Stimulated activated CD4-positive, alpha-beta T cell treated with anti-CD3 and anti-CD28 coated beads, Interleukin-4, amount 100 ng/mL, for 1 hour (primary cell): ENCODE measurements around the gene CXCL12.

Source experiments
- DNase-seq: peaks from one replicate; pipeline ENCODE4 v3.0.0-alpha.2; 2020

Gene CXCL12

DNA sequence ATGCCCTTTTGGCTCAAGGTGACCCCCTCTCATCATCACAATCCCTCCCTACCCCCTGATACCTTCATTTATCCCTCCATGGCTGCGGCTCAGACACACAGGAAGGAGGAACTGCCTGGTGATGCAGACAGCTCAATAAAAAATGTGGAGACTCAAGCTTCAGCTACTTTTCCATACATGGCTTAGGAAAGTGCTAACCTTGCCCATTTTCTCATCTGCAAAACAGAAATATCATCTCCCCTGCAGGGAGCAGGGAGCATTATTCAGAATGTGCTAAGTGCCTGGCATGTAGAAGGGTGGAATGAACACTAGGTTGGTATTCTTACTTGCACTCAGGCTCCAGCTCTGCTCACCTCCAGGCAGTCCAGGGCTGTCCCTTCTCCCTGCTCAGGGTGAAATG lies 23.8 kb downstream of the CXCL12 start:
- DNase-seq, result no peak

DNA sequence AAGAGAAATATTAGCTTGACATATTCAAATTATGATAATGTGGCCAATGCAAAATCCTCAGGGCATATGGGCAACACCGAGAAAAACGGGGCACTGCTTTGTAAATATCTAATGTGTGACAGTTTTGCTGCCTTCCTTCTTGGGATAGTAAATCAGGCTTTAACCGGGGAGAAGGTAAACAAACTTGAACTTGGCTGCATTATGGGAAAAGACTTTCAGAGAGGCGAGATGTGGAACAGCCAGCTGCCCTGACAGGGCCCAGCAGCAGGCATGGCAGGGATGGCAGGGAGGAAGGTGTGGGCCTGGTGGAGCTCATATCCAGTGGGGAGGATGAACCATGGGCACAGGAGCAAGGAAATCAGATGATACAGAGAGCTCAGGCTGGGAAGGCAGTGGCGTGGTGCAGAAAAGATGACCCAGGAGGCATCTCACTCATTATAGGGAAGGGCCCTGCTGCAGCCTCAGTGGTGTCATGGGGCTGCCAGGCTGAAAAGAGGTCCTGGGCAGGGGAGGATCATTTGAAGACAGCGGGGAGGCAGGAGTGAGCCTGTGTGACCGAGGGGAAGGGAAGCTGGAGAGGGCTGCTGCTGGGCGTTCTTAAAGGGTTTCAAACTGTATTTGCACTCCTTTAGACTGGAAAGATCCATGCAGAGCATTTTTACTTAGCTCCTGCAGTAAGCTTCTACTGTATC lies 26.7 kb downstream of the CXCL12 start:
- DNase-seq, result no peak

DNA sequence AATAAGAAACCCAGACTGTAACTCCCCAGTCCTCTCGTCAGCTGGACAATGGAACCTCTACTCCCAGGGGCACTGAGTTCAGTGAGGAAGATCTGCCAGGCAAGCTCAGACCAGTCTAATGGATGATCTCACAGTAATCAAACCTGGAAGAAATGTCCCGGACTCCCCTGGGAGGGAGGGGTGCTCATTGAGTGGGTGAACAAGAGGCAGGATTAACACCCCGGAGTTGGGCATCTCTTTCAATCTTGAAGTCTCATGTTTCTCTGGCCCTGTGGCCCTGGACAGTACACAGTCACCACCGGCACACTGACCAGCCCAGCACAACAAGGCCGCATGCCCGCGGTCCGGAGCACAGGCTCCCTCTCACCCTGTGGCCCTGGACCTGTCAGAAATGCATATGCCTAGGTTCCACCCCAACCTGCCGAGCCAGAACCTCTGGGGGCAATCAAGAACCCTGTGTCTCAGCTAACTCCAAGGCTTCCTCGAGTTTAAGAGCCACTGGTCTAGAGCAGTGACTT lies 27.8 kb downstream of the CXCL12 start:
- DNase-seq, result no peak

DNA sequence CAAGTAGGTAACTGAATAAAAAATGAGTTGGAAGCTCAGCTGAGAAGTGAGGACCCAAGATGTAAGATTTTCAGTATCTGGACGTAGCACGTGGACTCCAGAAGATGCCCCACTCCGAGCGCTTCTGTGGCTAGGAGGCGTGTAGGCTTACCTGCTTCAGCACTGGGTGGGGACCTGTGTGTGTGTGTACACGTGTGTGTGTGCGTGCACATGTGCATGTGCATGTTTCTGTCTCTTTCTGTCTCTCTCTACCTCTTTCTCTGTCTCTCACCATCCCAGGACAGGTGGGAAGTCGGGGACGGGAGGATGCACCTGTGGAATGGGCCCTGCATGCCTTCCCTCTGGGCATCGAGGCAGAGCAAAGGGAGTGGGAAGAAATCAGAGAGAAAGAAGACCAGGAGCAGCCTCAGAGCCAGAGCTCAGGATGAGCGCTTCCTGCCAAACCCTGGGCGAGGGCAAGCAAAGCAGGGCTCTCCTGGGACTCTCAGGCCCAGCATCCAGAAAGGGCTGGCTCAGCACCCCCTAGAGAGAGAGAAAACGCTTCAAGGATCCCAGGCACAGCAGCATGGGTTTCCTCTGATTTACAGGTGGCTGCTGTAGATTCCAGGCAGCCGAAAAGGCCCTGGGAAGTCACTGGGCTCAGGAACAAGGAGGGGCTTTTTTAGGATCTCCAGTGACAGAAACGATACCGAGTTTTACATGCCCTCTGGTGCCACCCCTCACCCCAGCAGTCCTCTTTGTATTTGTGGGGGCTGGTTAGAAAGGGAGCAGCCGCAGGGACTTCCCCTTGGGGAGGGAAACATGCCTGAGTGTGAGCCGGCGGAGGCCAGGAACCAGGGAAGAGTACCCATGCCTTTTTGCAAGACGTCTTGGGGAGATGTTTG lies 28.5 kb downstream of the CXCL12 start:
- no peak for DNase-seq

DNA sequence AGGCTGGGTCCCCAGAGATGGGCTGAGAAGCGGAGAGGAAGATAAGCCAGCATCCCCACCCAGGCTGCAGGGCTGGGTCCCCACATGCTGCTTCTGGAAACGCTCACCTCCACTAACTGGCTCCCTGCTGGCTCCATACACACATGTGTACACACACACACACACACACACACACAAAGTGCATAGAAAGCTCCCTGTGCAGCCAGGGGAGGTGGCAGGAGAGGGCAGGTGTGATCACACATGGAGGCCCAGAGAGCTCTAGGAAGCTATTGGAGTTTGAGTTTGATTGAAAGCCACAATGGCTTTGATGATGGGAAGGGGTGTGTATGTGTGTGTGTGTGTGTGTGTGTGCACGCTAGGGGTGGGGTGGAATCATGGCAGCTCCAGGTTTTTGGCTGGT lies 29.3 kb downstream of the CXCL12 start:
- DNase-seq, result no peak

DNA sequence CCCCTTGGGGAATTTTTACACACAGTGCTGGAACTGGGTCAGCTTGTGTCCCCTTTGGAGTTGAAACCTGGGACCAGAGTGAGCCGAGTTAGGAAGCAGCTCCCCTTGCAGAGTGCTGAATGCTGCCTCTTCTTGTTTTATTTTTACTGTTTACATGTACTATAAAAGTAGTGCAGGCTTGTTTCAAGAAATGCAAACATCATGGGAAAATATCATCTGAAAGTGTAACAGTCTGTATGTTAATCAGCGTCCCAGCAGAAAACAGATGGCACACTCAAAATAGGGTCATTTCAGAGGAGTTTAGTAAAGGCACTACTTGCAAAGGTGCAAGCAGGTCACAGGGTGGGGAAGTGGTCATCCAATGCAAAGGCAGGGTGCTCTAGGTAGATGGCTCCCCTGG lies 30.1 kb downstream of the CXCL12 start:
- DNase-seq, result no peak

DNA sequence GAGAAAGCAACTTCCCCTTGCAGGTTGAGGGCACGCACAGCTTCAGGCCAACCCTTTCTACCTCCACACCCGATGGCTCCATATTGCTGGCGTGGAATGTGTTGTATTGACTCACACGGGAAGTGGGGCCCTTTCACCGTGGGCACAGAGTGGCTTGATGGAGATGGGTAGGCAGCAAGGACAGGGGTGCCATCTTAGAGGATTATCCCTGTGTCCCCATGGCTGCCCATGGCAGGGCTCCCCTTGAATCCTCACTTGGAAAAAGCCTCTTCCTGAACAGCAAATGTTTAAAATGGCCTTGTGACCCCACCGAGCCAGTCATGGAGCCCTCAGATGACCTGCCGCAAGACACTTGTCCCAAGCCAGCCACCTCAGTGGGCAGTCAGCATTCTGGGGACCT lies 31.2 kb downstream of the CXCL12 start:
- no peak for DNase-seq

DNA sequence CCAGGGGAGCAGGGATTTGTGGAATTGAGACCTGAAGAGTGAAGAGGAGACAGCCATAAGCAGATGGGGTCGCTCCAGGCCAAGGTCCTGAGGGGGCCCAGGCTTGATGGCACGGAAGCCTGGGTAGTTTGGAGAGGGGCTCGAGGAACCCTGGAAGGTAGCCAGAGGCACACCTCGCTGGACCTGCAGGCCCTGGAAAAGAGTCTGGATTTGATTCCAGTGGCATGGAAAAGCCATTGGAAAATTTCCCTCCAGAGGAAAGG lies 31.8 kb downstream of the CXCL12 start:
- DNase-seq, result no peak

DNA sequence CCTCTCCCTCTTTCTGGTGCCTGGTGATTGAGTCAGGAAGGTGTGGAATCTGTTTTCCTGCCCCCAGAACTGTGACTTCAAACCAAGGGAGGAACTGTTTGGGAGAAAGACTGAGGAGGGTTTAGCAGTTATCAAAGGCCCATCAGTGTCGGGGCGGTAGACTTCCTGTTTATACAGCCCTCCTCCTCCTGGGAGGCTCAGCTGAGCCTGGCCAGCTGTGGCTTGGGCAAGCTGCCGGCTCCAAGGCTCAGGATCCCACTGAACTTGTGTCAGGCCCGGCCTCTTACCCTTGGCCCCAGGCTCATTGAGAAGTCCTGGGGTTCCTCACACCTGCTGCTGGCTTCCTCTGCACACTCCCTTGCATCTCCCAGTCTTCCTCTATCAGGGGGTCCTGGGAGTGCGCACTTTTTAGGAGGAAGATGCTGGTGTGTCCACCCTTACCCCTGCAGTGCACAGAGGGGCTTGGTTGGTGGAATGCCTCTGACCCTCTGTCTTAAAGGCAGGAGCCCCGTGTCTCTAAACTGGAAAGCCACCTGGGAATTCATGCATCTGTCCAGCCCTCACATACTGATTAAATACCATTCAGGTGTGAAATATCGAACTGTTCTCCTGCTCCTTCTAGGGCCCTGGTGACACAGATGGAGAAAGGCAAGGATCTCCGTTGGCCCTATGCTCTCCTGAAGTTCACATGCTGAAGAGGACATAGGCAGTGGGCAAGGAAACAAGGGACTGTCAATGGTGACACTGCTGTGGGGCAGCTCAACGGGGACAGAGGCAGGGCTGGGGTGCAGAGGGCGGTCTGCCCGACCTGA lies 32.4 kb downstream of the CXCL12 start:
- DNase-seq, result no peak

DNA sequence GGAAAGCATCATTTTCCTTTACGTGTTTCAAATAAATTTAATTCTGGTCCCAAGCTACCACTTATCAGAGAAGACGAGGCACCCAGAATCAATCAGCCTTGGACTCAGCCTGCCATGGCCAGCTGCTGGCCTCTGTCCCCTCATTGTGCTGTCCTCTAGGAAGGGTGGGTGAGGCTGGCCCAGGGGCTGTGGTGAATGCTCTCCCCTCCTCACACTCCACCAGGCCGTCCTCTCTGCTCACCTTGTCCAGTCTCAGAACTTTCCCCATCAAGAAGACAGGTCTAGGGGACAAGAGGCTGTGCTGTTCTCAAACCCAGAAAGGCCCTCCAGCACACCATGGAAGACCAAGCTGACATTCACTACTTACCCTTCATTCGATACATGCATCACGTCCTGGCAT lies 36.4 kb downstream of the CXCL12 start:
- no peak for DNase-seq

DNA sequence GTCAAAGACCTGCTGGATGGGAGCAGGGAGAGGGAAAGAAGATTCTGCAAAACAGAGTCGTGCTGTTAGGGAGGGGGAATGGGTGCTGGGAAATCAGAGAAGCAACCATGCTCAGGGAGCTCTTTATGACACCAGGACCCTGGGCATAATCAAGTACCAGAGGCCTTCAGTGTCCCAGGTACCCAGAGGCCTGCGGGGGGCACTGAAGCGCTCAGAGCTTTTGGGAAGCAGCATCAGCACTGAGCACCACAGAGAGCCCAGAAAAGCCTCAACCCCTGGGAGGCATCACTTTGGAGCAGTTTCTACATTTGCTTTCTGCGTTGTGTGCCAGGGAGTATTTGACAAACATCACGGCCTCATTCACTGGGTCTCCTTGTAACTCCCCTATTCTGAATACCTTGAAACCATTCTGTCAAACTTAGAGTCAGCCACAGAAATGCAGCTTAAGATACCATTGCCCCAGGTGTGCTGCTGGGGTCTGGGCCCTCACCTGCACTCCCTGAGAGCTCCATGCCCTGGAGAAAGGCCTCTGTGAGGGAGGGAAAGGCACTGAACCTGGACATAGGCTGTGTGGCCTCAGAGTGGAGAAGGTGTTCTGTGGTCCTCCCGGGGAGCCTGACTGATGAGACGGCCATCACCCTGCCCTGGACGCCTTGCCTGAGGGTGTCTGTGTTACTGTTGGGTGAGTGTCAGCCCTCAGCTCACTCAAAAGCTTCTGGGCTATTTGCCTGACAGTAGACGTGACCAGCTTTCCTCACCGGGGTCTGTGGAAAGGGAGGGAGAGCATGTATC lies 37.1 kb downstream of the CXCL12 start:
- no peak for DNase-seq

DNA sequence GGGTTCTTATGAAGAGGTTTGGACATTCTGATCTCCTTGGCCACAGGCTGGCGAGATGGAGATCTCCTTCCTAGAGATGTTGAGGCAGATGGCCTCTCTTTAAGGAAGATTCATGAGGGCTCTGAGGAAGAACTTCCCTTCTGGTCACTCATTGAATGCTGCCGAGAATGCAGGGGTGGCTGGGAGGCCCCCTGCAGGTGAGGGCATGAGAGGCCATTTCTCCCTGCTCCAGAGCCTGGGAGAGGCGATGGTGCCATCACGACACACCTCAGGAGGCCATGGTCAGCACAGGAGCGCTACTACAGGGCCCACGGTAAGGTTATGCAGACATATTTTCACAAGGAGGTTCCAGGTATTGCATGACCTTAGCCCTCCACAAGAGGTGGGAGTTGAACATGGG lies 40.2 kb downstream of the CXCL12 start:
- DNase-seq, result no peak

DNA sequence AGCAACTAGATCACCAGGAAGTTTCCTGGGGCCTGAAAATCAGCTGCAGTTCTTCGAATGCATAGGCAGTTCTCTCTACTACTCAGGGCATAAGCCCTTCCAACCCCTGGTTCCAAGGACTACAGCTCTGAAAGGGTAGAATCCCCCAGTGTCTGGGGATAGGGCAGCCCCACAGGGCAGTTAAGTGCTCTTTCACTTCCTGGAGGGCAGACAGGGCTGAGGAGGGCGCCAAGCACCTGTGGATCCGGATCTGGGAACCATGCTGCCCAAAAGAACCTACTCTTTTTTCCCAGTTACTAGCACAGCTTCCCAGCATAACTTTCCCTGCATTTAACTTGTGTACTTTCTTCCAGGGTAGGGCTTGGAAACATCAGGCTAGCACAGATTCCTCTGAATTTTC lies 41.1 kb downstream of the CXCL12 start:
- DNase-seq, result no peak

DNA sequence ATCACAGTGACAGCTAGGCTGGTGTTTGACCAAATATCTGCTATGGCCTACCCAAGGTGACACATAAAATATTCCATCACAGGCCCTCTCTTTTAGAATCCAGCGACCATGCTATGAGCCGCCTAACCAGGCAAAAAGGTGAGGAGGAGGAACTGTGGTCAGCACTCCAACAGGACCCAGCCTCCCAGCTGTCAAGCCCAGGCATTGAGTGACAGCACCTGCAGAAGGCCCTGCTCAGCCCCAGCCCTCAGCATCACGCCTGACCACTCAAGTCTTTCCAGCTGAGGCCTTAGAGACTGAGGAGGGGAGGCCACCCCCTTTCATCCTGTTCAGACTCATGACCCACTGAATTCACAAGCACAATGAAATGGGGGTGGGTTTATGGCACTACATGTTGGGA lies 43.0 kb downstream of the CXCL12 start:
- no peak for DNase-seq

DNA sequence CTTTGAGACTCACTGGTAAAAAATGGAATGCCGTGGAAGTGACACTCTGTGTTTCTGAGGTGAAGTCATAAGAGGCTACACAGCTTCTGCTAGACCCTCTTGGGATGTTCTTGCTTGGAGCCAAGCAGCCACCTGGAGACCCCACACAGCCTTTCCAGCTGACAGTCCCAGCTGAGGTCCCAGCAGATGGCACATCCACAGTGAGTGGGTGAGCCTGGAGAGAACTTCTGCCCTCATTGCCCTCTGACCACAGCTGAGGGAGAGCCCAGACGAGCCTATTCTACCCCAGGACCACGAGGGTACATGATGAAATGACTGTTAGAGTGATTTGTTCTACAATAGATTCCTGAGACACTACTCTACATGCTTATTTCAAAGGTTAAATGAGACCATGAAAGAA lies 44.3 kb downstream of the CXCL12 start:
- DNase-seq, result no peak

DNA sequence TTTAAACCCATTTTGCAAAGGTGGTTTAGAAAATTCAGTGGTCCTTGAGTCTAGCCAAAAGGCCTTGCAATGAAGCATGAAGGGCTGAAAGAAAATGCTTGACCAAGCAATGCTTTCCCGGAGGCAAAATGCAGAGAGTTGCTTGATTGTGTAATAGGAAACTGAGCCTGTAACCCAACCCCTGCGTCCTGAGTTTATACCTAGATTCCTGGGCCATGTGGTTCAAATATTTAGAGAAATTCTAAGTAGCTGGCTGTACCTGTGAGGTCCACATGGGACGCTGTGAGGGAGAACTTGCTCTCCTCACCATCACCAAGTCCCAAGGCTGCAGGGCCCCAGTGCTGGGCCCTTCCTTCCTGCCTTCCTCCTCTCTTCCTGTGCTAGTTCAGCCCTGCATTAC lies 45.7 kb downstream of the CXCL12 start:
- no peak for DNase-seq

DNA sequence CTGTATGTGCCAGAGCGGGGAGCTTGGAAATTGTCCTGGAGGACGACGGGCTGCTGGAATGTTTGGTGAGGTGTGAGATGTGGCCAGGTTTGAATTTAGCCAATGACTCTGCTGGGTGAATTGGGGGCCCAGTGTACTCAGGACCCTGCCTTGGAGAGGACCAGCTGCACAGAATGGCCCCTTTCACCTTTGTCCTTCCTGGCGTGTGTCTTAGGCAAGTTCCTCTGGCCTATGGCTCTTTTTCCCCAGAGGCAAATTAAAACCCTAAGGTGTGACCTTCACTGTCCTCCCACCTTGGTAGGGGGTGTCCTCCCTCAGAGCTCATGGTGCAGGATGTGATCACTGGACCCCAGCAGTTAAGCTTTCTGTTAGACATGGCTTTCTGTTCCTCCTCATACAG lies 47.8 kb downstream of the CXCL12 start:
- no peak for DNase-seq

DNA sequence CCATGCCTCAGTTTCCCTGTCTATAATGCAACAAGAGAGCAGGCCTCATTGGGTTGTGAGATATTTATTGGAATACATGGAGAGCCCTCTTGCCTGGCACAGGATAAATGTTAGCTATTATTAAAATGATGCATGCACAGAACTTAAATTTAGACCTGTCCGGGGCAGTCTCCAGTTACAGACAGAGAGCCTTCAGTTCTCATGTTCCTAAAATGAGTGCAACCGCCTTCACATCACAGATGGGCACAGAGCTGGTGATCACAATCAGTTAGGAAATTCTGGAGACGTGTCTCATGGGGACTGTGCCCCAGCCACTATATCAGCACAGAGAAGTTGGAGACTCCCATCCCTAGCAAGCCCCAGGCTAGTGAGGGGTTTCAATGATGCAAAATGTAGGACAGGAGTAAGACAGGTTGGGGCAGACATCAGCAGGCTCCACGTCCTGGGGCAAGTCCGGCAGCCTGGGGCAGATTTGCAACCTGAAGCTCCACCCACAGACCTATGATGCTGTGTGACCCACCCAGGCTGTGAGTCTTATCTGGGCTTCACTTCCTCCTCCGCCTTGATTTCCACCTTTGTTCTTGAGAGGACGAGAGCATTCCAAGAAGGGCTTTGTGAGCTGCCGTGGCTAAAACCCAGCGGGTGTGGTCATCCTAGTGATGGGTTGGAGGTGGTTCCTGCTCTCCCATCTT lies 49.4 kb downstream of the CXCL12 start:
- DNase-seq, result no peak

DNA sequence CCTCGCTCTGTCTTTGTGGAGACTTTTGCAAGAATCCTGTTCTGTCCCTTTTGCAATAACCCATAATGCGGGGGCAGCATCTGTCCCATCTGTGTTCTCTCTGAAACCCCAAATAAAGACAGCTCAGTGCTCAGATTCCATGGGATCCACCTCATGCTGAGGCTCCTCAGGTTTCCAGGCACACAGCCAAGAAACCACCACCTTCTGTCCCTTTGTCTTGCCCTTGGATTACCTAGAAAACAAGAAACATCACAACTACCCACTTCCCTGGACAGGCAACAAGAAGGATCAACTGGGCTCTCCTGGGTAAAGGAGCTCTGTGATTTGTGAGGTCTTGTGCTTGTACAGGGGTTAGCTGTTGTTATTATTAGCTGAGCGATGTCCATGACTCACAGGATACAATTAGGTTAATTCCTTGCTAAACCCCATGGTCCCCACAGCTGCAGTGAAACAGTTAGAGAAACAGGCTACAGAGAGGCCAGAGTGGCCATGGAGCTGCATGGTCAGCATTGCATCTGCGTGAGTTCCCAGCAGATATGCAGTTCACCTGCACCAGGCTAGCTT lies 50.2 kb downstream of the CXCL12 start:
- no peak for DNase-seq

DNA sequence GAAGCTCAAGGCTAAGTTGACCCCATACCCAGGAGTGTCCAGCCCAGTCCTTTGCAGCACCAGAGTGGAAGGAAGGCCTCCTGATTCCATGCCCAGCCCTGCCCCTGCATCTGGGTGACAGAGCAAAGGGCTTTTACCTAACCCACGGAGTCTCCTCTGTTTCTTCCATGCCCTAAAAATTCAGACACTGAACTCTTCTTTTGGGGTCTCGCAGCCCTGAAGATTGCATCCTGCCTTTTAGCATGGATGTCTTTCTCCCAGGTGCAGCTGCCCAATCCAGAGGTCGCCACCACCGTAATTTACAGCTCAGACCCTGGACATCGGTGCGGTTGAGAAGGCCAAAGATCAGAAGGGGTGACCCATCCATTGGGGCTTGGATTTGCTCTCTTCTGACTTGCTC lies 50.8 kb downstream of the CXCL12 start:
- no peak for DNase-seq

DNA sequence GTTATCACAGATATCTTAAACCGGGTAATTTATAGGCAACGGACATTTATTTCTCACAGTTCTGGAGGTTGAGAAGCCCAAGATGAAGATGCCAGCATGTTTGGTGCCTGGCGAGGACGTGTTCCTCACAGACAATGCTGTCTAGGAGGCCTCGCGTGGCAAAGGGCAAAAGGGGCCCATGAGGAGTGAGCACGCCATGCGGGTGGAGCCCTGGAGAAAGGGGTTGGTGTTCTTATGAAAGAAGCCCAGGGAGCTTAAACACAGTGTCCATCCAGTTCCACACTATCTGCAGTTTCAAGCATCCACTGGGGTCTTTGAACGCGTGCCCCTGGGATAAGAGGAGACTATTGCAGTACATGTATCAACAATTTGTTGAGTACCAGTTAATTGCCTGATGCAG lies 51.4 kb downstream of the CXCL12 start:
- no peak for DNase-seq

DNA sequence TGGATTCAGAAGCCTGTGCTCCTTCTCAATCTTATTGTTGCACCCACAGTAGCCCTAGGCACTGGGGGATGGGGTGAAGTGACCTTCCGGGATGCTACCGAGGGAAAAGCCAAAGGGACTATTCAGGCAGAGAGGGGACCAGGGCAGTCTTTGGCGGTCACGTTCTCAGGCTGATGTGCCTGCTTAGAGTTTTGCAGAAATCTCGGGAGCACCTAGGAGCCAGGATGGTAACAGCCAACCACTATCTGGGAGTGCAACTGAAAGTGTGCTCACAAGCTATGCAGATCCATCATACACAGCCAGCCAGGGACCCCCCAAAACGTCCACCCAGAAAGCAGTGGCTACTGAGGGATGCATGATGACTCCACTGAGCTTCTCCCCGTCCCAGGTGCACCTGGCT lies 52.4 kb downstream of the CXCL12 start:
- DNase-seq, result no peak
